NCI-H2081 treated with DMSO at 0.1 percent for 48 hours (cell line): ENCODE measurements around the gene CDCA4.

Experiments
- DNase-seq: peaks from one replicate; lab custom pipeline; 2025; lab: John Stamatoyannopoulos, UW

CDCA4 gene

DNA sequence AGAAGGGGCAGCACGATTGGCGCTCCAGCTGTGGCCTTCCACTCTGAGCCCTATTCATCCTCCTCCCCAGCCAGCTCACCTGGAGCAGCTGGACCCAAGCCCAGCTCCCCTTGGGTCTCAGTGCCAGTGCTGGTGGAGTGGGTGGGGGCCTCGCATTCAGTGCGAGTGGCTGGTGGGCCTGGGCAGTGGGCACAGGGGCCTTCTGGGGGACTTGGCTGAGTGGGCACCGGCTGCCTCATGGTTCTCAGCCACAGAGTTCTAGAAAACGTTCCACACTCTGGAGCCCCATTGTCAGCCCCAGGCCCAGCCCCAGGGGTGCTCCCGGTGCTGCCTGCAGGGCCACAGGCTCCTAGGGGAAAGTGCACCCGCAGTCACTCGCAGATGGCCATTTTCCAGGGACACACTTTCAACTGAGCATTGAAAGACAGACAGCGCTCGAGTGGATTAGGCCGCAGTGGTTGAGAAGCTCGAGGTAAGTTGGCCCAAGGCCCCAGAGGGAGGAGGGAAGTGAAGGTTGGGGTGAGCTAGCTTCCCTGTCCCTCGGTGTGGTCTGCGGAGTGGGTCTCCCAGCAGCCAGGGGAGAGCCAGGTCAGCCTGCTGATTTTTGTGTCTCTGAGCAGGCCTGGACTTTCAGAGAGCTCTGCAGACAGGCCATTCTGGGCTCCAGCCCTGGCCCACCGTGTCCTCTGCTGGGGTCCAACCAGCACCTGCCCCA is 31.5 kb downstream of the CDCA4 start:
- DNase-seq = no peak

- no peak for DNase-seq
These were observed 34.3 kb downstream of the CDCA4 start for GRCh38 chr14:104986487-104987164.

DNA sequence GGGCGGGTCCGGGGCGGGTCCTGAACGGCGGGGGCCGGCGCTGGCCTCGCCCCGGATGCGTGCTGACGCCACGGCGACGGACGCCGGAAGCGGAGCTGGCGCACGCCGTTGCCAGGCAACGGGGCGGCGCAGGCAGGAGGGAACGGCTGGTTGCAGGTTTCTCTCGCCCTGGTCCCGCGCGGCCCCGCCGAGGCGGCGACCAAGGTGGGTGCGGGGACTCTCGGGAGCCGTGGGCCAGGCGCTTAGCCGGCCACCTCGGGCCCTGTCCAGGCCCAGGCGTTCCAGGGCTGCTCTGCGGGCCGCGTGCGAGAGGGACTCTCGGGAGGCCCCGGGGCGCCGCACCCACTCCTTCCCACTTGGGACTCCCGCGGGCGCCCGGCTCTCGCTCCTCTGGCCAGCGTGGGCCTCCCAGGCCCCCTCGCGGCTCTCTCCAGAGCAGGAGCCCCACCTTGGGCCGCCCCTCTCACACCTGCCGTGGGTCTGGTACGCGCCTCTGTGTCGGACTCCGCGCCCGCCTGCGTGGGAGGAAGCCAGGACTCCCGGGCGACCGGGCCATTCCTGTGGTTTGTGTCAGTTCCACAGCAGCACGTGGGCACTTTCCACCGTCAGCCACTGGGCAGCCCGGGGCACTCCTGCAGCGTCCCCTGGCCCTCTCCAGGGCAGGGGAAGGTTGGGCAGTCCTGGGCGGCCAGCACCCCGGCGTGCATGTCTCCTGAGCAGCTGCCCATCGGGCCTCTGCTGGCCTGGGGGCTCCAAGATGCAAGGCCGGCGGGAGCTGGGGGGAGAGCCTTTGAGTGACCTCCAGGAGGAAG is 35.0 kb downstream of the CDCA4 start, which contains the start of gene CLBA1:
CLBA1 (plus strand) TSS at position 114 of the 812 bp plus-strand sequence; CDS start at position 758, 644 bp downstream.
- peak; percentile 14 for DNase-seq

- no peak for DNase-seq
These were observed 36.6 kb downstream of the CDCA4 start for GRCh38 chr14:104984056-104984894.

DNA sequence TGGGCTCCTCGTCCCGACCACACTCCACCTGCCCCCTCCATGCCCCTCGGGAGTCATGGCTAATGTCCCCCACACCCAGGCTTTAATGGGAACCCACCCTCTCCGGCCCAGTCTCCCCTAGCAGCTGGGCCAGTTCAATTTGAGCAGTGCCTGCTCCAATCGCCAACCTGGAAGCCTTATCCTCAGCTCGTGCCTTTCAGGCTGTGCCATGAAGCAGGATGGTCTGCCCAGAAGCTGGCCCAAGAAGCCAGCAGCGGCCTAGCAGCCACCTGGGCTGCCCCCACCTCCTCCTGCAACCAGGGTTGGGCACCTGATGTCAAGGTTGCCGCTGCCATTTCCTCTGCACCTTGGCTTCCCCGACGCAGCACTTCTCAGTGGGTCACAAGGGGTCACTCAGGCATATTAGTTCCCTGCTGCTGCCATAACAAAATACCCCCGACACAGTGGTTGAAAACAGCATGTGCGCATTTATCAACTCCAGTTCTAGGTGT is 37.6 kb downstream of the CDCA4 start:
- no peak for DNase-seq

GRCh38 chr14:104982548-104983230 is 38.2 kb downstream of the CDCA4 start:
- DNase-seq = no peak

GRCh38 chr14:104981699-104982541 is 39.0 kb downstream of the CDCA4 start:
- DNase-seq = no peak

GRCh38 chr14:104980611-104981531 is 40.0 kb downstream of the CDCA4 start:
- DNase-seq = no peak

DNA sequence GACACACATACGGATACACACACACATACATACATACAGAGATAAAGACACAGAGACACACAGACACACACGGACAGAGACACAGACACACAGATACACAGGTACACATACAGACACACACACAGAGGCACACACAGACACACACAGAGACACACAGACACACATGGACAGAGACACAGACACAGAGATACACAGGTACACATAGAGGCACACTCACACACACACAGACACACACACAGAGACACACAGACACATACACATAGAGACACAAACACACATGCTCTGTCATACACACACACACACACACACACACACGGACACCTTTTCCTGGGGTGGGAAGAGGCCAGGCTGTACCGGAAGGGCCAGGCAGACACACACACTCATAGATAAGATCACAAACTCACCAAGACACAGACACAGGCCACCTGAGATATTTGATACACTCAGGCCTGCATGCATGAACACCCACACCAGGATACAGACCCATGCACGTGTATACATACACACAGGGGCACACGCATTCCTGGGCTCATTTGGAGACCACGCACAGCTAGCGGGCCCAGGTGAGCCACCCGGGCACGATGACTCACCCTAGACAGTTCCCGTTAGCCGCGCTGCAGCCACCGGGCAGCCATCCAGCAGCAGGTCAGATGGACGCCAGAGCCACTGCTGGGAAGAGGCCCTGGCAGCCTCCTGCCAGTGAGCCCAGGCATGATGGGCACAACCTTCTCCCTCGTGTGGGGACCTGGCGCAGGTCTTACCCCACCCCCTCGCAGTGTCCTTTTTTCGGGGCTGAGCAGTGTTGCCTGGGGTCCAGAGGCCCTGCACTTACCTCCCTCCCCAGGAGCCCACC is 40.9 kb downstream of the CDCA4 start:
- no peak for DNase-seq

DNA sequence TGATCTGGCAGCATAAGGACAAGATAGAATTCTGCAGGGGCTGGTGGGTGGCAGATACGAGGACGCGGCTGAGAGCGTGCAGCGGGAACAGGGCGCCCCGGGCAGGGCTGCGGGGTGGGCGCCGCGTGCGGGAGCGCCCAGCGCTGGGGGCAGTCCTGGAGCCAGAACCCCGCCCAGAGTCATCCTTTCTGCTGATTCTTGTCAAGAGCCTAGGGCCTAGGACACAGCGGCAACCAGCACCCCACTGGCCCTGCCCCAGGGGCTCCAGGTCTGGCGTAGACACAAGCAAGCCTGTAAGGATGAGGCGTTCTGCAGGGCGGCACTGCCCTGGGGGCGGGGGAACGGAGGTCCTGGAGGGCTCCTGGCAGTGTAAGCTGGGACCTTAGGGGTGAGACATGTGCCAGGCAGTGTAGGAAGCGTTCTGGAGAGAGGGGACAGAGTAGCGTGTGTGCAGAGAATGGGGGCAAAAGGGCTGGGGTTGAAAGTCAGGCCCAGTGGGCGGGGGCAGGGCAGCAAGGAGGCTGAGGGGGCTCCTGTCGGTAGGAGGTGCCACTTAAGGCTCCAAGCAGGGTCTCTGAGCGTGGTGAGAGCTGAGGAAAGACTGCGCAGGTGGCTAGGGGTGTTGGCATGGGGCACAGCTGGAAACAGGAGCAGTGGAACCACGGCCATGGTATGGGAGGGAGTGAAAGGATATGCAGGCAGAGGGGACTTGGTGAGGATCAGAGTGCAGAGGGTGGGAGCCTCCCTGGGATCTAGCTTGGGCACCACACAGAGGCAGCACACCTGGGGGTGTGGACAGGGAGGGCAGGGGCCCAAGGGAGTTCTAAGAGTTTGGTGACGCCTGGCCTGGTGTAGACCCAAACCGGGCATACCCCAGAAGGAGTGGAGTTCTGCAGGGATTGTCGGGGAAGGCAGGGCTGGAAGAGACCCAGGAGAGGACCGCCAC is 41.9 kb downstream of the CDCA4 start:
- DNase-seq = no peak

GRCh38 chr14:104977681-104978653 is 42.9 kb downstream of the CDCA4 start, which contains the start of gene AHNAK2:
AHNAK2 (minus strand) TSS chr14:104978374; CDS start chr14:104978237, 137 bp downstream.
- DNase-seq = no peak

DNA sequence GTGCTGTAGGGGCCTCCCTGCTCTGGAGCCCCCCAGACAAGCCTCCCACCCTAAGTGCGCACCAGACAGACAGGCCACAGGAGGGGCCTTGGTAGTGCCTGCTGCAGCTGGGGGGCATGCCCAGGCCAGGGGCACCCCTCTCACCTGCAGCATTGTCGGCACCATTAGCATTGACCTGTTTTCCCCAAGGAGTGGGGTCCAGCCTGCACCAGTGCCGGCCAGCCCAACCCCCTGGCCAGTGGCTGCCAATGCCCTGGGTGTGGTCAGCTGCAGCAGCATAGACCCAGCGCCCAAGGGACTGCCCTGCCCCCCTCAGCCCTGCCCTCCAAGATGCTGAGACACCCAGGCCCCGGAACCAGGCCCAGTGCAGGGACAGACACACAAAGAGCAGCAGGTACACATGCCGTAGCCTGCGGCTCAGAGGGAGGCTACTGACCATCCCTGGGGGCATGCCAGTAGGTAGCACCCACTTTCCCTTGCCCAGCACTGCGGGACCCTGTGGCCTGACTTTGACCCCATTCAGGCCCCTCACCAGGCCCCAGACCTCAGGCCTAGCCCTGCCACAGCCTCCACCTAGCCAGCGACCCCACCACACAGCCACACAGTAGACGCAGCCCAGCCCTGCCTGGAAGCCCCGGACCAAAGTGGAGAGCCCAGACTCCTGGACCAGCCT is 43.7 kb downstream of the CDCA4 start:
- no peak for DNase-seq

GRCh38 chr14:104976198-104977007 is 44.5 kb downstream of the CDCA4 start:
- DNase-seq = no peak
